Right lung (tissue), 5 donors: ENCODE measurements around the gene HIVEP2. TPM values are rescaled to one million over a fixed set of nuclear protein-coding genes. Genes with fewer than 3 reads are reported as not detected.
A peak's percentile ranks its signal among the peaks of the same experiment; 100 is the strongest.

ENCODE experiments used
- DNase-seq, 2 donors: peaks; one replicate each; pipeline ENCODE4 v3.0.0-alpha.2; 2013
- polyA plus RNA-seq, 5 donors: library from polyadenylated mRNA; unstranded; fragments of 120-200 nt; gene quantifications; one replicate each; pipeline versions ENCODE4 v1.2.1 to v1.2.3, GENCODE V29; 2013; ENCODE audit warnings: inconsistent platforms in 1 of 5, low replicate concordance in 1 of 5; ENCODE audit not compliant: insufficient read length in 5 of 5, insufficient read depth in 1 of 5

Gene HIVEP2
- polyA plus RNA-seq, 5 donors = 8.4 to 14.1 (median 12.1) TPM

DNA sequence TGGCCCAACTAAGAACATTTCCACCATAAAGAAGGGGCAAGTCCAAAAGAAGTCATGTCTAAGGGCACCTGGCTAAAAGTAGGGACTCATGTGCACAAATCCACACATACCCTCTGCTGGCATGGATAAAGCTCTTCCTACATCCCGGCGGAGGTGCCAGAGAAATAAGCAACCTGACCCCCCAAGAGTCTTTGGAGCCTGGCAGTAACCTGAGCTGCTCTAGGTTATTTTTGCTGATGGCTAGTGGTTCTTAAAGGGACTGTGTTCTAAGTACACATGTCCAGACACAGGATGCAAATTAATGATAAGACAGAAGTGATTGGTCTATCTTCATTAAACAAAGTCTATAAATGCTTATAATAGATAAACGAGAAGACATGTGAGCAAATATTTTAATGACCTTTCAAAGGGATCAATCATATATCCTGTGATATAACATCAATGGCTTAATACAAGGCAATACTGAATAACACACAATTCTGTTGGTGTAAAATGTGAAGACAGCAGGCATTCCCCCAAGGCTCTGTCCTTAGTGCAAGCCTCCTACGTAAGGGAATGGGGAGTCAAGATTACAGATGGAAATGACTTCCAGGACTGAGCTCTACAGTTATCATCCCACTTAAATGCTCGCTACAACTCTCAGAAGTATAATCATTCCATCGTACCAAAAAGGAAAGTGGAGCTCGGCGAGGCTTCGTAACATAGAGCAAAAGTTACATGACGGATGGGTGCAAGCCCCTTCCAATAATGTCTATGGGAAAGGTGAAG, 52.5 kb downstream of the HIVEP2 start:
- no peak for DNase-seq

GRCh38 chr6:142891454-142891853, 53.5 kb downstream of the HIVEP2 start:
- DNase-seq = no peak

DNA sequence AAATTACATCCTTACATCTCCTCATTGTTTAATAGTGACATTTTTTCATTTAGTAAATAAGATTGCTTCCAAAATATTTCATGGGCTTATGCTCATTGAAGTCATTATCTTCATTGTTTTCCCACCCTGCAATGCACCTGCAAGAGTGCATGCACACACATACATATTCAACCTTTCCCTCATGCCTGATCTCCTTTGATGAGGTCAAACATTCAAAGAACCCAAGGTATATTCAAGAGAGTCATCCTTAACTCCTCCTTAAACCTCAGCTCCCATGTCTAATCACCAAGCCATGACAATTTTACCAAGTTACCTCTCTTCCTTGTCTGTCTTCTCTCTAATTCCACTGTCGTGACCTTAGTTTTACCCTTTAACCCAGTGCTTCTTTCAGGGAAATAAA, 56.5 kb downstream of the HIVEP2 start:
- no peak for DNase-seq

- DNase-seq = no peak
Observed at GRCh38 chr6:142887517-142887916, 57.5 kb downstream of the HIVEP2 start.

GRCh38 chr6:142886431-142887170, 58.4 kb downstream of the HIVEP2 start:
- DNase-seq = no peak

GRCh38 chr6:142885182-142885867, 59.7 kb downstream of the HIVEP2 start:
- peak; percentile 70 to 73 for DNase-seq

DNA sequence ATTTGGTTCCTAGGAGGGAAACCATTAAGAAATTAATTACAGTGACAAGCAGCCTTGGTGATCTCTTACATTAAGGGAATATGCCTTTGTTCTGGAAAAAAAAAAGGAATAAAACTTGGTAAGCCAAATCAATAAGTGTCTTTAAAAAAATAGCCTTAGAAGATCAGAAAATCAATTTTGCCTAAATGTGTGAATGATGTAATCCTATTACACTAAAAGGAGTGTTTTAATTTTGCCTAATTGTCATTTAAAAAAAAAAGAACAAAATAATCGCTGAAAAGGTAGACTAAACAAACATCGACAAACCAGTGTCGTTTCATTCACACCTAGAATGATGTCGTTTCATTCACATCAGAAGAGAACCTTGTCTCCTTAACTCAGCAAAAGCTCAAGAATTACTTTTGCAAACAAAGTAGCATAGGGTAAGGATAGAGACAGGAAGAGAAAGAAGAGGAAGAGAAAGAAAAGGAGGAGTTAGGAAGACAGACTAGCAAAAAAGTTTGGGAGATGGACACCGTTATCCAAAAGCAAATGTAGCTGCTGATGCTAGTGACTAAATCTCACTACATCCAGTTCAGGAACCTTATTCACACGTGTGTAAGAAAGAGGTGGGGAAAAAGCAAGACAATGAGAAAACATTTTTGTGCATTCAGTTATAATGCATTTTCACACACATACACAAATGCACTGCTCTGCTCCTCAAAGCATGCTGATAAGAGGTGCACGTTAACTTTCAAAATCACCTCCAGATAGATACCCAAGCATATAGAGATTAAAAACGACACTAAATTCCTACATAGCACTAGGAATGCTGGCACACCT, 60.6 kb downstream of the HIVEP2 start:
- no peak for DNase-seq

DNA sequence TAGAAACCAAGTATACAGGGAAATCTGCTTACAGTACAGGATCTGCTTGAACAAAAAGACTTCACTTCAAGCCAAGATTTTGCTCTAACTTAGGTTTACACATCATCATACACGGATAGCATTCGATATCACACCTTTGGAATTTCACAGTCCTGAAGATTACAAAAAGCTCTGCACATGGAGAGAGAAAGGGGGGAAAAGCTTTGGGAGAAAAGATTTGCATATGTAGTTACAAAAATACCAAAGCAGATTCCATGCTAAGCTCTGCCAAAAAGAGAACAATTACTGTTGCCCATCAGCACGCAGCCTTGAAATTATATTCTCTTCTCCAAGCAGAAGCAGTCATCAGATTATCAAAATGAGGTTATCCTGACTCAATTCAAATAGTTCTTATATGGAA, 62.0 kb downstream of the HIVEP2 start:
- DNase-seq = no peak

GRCh38 chr6:142881761-142882160, 63.2 kb downstream of the HIVEP2 start:
- no peak for DNase-seq

GRCh38 chr6:142881290-142881689, 63.7 kb downstream of the HIVEP2 start:
- no peak for DNase-seq

DNA sequence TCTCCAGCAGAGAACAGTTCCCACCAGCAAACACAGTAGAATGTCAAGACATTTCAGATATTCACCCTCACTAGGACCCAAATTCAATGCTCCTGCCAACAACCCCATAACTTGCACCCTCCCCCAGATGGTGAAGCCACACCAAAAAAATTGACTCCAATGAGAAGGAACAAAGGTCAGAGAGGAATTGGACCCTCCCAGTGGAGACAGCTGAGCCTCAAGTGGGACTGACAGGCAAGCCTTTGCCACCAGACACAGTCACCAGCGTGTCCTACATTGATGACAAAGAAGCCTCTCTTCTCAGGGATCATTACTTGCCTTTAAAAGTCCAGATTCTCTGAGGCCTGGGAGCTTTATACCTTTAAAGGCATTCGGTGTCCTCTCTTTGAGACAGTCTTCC, 64.8 kb downstream of the HIVEP2 start:
- DNase-seq = no peak

GRCh38 chr6:142879527-142879926, 65.4 kb downstream of the HIVEP2 start:
- no peak for DNase-seq

GRCh38 chr6:142879076-142879475, 65.9 kb downstream of the HIVEP2 start:
- no peak for DNase-seq

- DNase-seq = no peak
Observed at GRCh38 chr6:142878407-142878806, 66.6 kb downstream of the HIVEP2 start.

GRCh38 chr6:142874676-142875075, 70.3 kb downstream of the HIVEP2 start:
- no peak for DNase-seq

DNA sequence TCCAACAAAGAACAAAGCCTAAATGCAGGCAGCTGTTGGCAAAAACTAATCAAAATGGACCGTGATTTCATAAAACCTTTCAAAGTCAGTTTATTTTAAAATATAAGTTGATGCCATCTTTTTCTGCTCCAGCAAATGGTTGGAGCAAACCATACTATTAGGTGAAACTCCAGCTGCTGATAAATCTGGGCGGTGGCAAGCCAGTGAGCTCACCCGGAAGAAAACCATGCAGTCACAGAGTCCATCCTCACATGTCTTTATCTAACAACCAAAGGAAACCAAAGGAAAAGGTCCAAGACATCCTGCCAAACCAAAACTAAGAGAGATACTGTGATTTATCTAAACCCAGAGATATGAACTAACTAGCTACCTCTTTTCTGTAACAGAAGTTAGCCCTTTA, 72.6 kb downstream of the HIVEP2 start:
- DNase-seq = no peak

- DNase-seq = no peak
Observed at GRCh38 chr6:142871910-142872331, 73.1 kb downstream of the HIVEP2 start.

- no peak for DNase-seq
Observed at GRCh38 chr6:142870787-142871415, 74.1 kb downstream of the HIVEP2 start.

- DNase-seq = no peak
Observed at GRCh38 chr6:142868917-142869316, 76.1 kb downstream of the HIVEP2 start.

DNA sequence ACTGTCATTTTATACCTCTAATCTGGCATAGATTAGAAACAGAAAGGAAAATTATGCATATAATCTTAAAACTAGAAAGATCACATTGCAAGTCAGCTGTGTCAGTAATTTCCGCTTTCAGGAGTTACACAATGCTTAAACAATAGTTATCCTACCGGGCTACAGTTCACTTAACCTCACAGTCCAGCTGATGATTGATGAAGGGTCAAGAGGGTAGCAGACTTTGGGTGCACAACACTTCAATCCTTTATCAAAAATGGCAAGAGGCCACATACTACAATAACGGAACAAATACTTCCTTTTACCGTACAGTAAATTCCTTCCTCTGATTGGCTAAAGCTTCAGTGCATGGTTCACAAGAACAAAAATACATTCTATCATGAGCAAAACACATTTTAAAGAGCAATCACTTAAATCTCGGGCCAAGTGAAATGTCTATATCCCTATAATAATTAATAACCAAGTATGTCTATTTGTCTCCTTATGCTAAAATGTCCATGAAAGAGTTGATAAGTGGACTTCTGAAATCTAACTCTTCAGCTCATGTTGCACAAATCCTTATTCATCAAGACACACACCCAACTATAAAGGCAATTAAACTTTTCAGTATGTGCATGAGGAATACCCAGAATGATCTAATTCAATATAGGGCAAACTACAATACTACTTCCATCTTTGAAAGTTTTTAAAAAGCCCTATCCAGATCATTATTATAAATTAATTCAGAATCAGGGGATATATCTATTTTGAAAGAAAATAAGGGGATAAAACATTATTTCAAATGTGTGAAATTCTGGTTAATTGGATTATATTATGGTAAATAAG, 76.8 kb downstream of the HIVEP2 start:
- DNase-seq = peak; percentile 54 to 60
